HepG2 (cell line): ENCODE data around the gene OSBPL8.

Experiments
- EZH2 ChIP-seq: conservative IDR thresholded peaks from 2 replicates; pipeline ENCODE4 v1.6.1; 2012; ENCODE audit warnings: mild to moderate bottlenecking, low read depth, low read length, moderate library complexity
- MYNN ChIP-seq: sonication (generic); formaldehyde crosslinking; IDR thresholded peaks from 2 replicates; pipeline ENCODE4 v1.4.0; 2020; ENCODE audit warnings: mild to moderate bottlenecking, low read depth, missing genetic modification reagents
- NFIC ChIP-seq: IDR thresholded peaks from 2 replicates; pipeline ENCODE4 v1.6.1; 2012; ENCODE audit warnings: mild to moderate bottlenecking, low read length, inconsistent platforms
- NRL ChIP-seq: sonication (generic); formaldehyde crosslinking; IDR thresholded peaks from 2 replicates; pipeline ENCODE4 v1.5.0; 2020; ENCODE audit warnings: missing genetic modification reagents, mild to moderate bottlenecking, moderate library complexity, borderline replicate concordance
- PCBP1 ChIP-seq: fragments of 200-400 bp; formaldehyde crosslinking; IDR thresholded peaks from 2 replicates; pipeline ENCODE4 v1.6.1; 2017; ENCODE audit warnings: mild to moderate bottlenecking, low read depth, low read length, borderline replicate concordance
- ZBTB3 ChIP-seq: sonication (generic); formaldehyde crosslinking; IDR thresholded peaks from 2 replicates; pipeline ENCODE4 v1.4.0; 2020; ENCODE audit warnings: low read depth, mild to moderate bottlenecking, moderate library complexity, missing genetic modification reagents, borderline replicate concordance
- TF ChIP-seq, protein P1 (sequence below): sonication (generic); formaldehyde crosslinking; IDR thresholded peaks from 2 replicates; pipeline ENCODE4 v1.8.0; 2022; ENCODE audit warnings: missing genetic modification reagents, mild to moderate bottlenecking, borderline replicate concordance
- TF ChIP-seq, protein P2 (sequence below): sonication (generic); formaldehyde crosslinking; IDR thresholded peaks from 2 replicates; pipeline ENCODE4 v1.8.1; 2022; ENCODE audit warnings: mild to moderate bottlenecking, missing genetic modification reagents
- TF ChIP-seq, protein P3 (sequence below): sonication (generic); formaldehyde crosslinking; IDR thresholded peaks from 2 replicates; pipeline ENCODE4 v1.5.0; 2020; ENCODE audit warnings: missing genetic modification reagents, mild to moderate bottlenecking, borderline replicate concordance

DNA sequence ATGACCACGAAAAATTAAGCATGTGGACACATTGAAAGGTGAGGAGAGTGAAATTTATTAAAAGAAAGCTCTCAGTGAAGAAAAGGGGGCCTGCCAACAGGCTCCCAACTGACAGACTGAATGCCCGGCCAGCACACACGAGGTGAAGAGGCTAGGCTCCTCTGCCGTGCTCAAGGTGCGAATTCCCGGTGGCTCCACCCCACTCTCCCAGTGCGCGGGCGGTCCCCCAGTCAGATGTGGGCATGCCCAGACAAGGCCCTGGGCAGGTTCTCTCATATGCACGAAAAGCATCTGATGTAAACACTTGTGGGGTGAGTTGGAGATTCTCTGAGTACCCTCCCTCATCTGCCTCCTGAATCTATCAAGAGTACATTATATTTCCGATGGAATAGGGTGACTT is 48.5 kb upstream of the OSBPL8 start:
- TF ChIP-seq NFIC (no peak), ZBTB3 (CRISPR knock-in tag) (no peak), PCBP1 (no peak), NRL (no peak), MYNN (no peak), EZH2 (no peak)
- TF ChIP-seq, protein P1, sequence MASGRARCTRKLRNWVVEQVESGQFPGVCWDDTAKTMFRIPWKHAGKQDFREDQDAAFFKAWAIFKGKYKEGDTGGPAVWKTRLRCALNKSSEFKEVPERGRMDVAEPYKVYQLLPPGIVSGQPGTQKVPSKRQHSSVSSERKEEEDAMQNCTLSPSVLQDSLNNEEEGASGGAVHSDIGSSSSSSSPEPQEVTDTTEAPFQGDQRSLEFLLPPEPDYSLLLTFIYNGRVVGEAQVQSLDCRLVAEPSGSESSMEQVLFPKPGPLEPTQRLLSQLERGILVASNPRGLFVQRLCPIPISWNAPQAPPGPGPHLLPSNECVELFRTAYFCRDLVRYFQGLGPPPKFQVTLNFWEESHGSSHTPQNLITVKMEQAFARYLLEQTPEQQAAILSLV (CRISPR knock-in tag) = no peak
- TF ChIP-seq, protein P2, sequence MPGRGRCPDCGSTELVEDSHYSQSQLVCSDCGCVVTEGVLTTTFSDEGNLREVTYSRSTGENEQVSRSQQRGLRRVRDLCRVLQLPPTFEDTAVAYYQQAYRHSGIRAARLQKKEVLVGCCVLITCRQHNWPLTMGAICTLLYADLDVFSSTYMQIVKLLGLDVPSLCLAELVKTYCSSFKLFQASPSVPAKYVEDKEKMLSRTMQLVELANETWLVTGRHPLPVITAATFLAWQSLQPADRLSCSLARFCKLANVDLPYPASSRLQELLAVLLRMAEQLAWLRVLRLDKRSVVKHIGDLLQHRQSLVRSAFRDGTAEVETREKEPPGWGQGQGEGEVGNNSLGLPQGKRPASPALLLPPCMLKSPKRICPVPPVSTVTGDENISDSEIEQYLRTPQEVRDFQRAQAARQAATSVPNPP (CRISPR knock-in tag) = no peak
- TF ChIP-seq, protein P3, sequence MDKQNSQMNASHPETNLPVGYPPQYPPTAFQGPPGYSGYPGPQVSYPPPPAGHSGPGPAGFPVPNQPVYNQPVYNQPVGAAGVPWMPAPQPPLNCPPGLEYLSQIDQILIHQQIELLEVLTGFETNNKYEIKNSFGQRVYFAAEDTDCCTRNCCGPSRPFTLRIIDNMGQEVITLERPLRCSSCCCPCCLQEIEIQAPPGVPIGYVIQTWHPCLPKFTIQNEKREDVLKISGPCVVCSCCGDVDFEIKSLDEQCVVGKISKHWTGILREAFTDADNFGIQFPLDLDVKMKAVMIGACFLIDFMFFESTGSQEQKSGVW (CRISPR knock-in tag) = no peak
